Measurements from ENCODE around the gene NPHS1.
"Not testable (repeated sequence)": the region's sequence is repeated elsewhere in the genome, so short reads cannot be mapped to it uniquely, and the experiment has no call there.

Gene NPHS1

DNA sequence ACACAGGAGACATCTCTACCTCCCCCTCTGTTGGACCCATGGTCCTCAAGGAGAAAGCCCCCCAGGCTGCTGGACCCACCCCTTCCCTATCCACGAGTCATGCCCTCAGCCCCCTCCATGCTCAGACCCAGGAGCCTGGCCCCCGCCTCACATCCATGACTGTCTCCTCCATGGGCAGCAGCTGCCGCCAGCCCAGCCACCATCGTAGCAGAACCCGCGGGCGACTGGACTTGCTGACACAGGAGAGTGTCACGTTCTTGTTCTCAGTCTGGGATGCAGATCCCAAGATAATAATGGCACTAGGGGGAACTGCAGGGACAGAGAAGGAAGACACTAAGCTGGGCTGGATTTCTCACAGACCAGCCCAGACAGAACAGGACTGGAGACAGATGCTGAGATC is 3.8 kb downstream of the NPHS1 start:
- FAIRE-seq, result no peak

DNA sequence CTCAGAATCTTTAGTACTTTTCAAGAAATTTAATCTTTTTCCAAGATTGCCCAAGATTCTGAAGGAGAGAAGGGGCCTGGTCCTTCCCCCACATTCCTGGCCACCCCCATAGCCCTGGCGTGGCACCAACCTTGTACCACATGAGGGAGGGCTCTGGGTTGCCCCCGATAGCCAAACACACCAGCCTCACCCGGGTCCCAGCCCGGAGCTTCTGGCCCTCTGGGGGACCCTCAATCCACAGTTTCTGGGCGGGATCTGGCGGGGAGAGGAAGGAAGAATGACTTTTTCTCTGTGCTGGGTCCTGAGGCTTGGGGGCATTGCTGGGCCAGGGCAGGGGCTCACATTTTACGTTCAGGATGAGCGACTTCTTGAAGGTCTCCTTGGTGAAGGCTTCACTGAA is 4.4 kb downstream of the NPHS1 start:
- no peak for FAIRE-seq

DNA sequence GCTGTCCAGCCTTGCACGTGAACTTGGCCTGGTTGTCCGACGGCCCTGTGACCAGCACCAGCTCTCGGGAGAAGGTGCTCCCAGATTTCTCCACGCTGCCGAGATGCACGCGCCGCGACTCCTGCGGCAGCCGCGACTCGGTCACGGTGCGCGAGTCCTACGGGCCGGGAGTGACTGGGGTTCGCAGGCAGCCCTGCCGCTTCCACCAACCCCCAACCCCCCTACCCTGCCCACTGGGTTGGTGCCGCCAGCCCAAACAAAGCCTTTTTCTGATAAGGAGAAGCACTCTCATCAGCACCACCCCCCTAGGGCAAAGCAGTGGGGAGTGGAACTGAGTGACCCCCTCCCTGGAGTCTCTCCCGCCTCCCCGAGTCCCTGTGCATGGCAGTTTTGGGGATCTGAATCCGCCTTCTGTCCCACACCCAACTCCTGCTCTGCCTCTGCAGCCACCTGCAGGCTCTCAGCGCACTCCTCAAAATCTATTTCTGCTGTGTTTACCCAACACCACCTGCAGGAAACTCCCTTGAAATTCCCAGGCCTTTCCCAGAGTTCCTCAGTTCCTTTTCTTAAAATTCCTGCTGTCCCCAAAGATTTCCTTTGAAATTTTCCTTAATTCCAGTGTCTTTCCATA is 6.2 kb downstream of the NPHS1 start:
- no peak for FAIRE-seq

DNA sequence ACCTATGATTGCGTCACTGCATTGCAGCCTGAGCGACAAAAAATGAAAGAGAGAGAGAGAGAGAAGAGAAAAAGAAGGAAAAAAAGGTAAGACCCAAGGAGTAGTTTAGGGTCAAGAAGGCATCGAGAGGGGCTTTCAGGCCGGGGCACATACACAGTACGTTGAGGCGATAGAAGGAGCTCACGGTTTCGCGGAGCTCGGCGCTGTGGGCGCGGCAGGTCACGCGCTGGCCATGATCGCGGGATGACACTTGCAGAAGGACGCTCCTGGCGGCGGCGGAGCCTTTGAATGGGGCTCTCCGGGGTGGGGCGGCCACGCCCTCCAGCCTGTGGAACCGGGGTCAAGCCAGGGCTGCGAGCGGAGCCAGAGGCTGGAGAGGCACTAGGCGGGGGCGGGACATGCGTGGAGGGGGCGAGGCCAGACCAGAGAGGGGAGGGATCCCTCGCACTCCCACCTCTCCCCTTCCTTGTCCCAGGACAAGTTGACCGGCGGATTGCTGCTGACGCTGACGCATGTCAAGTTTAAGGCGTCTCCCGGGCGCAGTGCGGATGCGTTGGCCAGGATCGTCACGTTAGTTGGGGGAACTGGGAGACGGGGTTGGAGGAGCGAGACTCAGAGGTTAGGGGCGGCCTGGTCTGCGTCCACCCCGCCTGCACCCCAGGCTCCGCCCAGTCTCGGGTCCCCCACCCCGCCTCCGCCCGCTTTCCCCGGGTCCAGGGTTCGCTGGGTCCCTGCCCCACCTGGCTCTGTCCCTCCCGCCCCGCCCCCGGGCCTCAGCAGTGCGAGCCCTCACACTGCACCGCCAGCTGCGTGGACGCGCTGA is 6.9 kb downstream of the NPHS1 start:
- no peak for FAIRE-seq

GRCh38 chr19:35844482-35845214 is 7.7 kb downstream of the NPHS1 start:
- no peak for FAIRE-seq

DNA sequence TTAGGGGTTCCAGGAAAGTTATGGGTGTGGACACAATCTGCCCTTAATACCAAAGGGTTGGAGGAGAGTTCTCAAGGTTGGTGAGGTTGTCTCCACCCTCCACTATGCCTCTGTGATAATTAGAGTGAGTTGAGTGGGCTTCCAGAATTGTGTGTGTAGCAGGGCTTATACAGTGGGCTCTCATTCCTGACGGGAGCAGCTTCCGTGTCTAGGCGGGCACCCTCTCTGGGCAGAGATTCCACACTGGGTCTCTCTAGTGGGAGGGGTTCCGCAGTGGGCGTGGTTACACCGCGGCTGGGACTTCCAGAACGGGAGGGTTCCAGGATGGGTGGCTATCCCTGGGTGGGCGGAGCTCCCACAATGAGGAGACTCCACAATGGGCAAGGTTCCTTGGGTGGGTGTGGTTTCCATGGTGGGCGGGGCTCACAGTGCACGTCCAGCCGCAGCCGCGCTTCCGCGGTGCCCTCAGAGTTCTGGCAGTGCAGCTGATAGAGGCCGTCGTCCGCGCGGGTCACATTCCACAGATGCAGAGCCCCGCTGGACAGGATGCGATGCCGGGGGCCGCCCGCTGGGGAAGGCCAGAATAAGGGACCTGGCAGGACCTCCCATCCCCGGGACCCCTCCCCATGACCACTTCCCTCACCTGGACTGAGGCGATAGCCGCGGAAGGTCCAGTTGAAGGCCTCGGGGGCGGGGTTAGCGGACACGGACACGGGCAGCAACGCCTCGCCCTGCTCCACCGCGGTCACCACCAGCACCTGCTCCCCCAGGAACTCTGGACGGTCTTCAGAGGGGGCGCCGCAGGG is 8.4 kb downstream of the NPHS1 start:
- FAIRE-seq, result no peak

GRCh38 chr19:35842666-35843272 is 9.5 kb downstream of the NPHS1 start:
- no peak for FAIRE-seq

DNA sequence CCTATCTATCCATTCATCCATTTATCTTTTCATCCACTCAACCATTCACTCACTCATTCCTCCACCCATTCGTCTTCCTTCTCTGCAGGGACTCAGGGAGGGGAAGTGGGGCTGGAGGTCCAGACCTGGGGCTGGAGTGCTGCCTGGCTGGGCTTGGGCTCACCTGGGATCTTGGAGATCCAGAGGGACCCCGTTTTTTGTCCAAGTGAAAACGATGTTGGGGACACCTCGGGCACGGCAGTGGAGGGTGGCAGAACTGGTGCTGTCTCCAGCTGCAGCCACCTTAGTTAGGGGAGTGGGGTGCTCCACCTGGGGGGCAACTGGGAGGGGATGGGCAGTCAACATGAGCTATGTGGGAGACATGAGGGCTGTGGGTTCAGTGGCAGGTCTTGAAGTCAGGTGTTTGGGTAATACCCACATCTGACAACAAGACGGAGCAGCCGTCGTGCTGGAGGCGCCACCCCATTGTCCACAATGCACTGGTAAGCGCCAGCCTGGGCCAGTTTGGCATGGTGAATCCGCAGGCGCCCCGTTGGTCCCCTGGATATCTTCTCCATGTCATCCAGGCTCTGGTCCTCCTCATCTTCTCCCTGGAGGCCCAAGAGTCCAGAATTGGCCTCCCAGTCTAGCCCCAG is 10.2 kb downstream of the NPHS1 start:
- no peak for FAIRE-seq

GRCh38 chr19:35836096-35836495 is 16.2 kb downstream of the NPHS1 start:
- FAIRE-seq, result not testable (repeated sequence)

DNA sequence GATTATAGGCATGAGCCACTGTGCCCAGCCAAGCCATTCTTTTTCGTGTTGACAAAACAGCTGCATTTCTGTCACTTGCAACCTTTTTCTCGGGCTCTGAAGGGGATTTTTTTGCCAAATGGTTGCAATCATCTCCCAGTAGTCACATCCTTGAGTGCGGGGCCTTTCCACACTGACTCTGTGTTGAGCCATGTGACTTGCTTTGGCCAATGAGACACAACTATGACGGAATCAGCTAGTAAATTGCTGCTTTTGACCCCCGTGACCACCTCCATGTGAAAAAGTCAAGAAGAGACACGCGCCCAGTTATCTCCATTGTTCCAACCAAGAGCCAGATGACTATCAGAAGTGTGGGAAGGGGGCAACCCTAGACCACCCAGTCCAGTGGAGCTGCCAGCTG is 18.3 kb downstream of the NPHS1 start:
- no peak for FAIRE-seq

GRCh38 chr19:35832054-35832453 is 20.2 kb downstream of the NPHS1 start:
- FAIRE-seq, result no peak

- FAIRE-seq, result no peak
Observed at GRCh38 chr19:35830986-35831385, 21.3 kb downstream of the NPHS1 start.

DNA sequence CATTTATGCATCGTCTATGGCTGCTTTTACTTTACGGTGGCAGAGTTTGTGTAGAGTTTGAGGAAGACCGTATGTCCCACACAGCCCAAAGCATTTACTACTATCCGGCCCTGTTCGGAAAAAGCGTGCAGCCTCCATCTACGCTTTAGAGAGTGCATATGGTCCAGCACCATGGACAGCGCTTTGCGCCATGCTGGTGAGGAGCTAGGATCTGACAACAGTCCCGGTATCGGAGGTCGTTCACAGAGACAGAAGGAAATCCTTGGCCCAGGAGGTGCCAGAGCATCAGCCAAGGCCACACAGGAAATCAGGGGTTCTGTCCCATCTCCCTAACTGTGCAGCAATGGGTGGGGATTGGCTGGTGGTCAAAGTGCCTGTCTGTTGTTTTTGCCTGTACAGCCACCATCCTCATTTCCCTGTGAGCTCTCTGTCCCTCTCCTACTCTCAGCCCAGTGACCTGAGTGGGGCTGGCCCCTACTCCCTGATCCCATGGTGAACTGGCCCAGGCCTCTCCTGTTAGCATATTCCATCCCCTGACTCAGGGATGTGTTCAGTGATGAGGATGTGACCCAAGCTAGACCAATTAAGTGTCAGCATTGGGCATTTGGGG is 23.5 kb downstream of the NPHS1 start:
- FAIRE-seq, result no peak

DNA sequence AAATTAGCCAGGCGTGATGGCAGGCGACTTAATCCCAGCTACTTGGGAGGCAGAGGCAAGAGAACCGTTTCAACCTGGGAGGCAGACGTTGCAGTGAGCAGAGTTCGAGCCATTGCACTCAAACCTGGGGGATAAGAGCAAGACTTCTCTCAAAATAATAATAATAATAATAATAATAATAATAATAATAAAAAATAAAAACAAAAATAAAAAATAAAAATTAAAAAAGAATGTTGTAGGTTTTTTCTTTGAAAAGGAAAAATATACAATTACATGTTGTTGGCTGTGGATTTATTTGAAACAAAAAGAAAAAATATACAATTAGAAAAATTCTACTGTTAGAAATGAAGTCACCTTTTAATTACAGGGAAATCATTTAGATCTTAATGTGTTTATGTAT is 28.2 kb downstream of the NPHS1 start:
- no peak for FAIRE-seq

GRCh38 chr19:35822579-35822978 is 29.7 kb downstream of the NPHS1 start:
- FAIRE-seq, result no peak

DNA sequence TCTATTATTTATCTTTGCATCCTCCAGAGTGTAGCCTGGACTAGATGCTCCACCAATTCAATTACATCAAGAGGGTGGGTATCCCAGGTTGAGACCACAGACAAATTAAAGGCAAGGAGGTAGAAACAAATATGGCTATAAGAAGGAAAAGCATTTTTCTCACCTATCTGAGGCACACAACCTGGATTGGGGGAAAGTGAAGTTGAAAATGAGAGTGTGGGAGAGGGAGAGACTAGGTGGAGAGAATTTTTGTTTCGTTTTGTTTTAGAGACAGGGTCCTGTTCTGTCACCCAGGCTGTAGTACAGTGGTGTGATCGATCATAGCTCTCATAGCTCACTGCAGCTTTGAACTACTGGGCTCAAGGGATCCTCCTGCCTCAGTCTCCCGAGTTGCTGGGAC is 33.9 kb downstream of the NPHS1 start:
- FAIRE-seq, result no peak

DNA sequence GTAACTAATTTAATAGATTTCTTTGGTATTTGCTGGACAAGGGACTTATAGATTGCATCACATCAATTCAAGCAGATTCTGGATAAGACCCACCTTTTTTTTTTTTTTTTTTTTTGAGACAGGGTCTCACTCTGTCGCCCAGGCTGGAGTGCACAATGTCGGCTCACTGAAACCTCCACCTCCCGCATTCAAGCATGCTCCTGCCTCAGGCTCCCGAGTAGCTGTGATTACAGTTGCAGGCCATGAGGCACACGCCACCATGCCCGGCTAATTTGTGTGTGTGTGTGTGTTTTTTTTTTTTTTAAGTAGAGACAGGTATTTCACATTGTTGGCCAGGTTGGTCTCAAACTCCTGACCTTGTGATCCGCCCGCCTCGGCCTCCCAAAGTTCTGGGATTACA is 35.5 kb downstream of the NPHS1 start:
- no peak for FAIRE-seq

- no peak for FAIRE-seq
Observed at GRCh38 chr19:35816262-35816661, 36.0 kb downstream of the NPHS1 start.

GRCh38 chr19:35813043-35813890 is 39.0 kb downstream of the NPHS1 start:
- FAIRE-seq, result no peak

- no peak for FAIRE-seq
Observed at GRCh38 chr19:35812220-35813042, 39.9 kb downstream of the NPHS1 start, which contains the start of gene PRODH2. Gene PRODH2 (minus strand): TSS chr19:35812845. CDS start chr19:35812805, 40 bp downstream.
